G401.6 (cell line): Measurements from ENCODE around the gene IL12RB2.
"Not testable (repeated sequence)": the region's sequence is repeated elsewhere in the genome, so short reads cannot be mapped to it uniquely, and the experiment has no call there.

Experiments
- FAIRE-seq: peaks from 2 replicates; lab custom pipeline; 2012; peaks lifted over from hg19 to GRCh38; lab: Jason Lieb, UNC

Gene IL12RB2

GRCh38 chr1:67431869-67432578 is 124.4 kb downstream of the IL12RB2 start:
- no peak for FAIRE-seq

DNA sequence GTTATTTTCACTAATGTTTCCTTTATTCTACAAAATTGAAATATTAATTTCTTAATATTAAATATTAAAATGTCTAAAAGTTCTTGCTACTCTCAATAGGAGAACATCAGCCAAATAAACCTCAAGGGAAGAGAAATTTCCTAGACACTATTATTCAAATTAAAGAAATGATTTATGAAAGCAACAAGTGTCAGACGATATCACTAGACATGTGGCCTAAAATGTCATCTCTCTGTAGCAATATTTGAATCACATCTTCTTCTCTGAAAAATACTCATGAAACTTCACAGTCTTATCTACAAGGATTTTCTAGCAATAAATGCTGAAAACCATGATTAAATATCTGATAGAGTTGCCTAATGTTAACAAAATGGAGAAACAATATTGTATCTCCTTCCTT is 125.1 kb downstream of the IL12RB2 start:
- peak; percentile 31 for FAIRE-seq

DNA sequence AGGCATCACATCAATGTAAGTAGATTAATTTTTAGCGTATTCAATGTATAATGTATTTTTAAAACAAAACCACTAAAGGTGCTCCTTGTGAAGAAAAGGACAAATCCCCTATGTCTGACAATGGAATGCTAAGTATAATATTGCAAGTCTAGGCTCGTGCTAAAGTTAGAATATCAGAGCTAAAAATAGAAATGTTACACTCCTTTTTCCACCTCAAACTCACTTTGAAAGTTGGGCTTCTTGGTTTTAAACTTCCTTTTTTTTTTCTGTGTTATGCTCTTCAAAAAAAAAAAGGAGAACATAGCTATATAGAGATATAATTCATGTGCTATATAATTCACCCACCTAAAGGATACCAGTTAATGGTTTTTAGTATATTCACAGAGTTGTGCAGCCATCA is 126.2 kb downstream of the IL12RB2 start:
- FAIRE-seq: no peak

DNA sequence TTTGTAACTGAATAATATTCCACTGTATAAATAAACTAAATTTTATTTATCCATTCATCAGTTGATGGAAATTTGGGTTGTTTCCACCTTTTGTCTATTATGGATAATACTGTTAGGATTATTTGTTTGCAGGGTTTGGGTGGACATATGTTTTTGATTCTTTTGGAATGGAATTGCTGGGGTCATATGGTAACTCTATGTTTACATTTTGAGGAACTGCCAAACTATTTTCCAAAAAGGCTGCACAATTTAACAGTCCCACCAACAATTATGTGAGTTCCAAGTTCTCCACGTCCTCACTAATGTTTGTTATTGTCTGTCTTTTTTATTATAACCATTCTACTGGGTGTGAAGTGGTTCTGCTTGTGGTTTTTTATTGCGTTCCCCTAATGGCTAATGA is 126.8 kb downstream of the IL12RB2 start:
- FAIRE-seq: no peak

GRCh38 chr1:67436511-67437055 is 128.9 kb downstream of the IL12RB2 start:
- no peak for FAIRE-seq

GRCh38 chr1:67437961-67438360 is 130.3 kb downstream of the IL12RB2 start:
- FAIRE-seq: no peak

GRCh38 chr1:67439277-67440029 is 131.8 kb downstream of the IL12RB2 start:
- no peak for FAIRE-seq

GRCh38 chr1:67440339-67440738 is 132.7 kb downstream of the IL12RB2 start:
- no peak for FAIRE-seq

GRCh38 chr1:67441183-67441582 is 133.5 kb downstream of the IL12RB2 start:
- no peak for FAIRE-seq

DNA sequence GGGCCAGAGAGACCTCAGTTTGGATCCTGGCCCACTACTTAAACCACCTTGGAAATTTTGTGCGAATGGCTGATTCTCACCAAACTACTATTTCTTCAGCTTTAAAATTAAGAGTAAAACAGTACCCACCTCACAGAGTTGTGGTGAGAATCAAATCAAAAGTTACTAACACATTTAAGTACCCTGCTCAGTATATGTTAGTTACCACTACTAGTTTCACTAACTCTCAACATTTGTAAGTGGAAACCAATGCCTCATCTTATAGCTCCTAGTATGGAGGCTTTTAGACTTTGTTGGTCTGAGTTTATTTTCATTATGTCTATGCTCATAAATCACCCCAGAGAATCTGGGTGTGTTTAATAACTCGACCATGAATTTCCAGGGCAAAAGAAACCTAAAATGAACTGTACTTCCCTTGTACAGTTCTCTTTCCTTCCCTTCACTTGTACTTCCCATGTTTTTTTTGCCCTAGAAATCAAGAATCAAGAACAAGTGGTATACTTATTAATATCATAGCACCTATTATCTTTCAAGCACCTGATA is 134.1 kb downstream of the IL12RB2 start:
- no peak for FAIRE-seq

DNA sequence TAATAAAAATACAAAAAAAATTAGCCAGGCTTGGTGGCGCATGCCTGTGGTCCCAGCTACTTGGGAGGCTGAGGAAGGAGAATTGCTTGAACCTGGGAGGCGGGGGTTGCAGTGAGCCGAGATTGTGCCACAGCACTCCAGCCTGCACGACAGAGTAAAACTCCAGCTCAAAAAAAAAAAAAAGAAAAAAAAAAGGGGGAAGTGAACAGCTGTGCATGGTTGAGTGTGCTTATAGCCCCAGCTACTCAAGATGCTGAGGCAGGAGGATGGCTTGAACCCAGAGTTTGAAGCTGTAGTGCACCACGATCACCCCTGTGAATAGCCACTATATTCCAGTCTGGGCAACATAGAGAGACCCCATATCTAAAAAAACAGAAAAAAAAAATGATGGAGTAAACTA is 138.3 kb downstream of the IL12RB2 start:
- not testable (repeated sequence) for FAIRE-seq
